Vagina (tissue), 2 donors: ENCODE results near the gene SHISA6. TPM values are rescaled to one million over a fixed set of nuclear protein-coding genes. Genes with fewer than 3 reads are reported as not detected.

Experiments used
- DNase-seq, 2 donors: peaks; one replicate each; pipeline ENCODE4 v3.0.0-alpha.2; 2017; ENCODE audit errors: extremely low spot score in 2 of 2
- H3K27ac ChIP-seq: fragments of 200-600 bp; sonication (generic); one replicate; pipeline ENCODE4 v1.5.1; 2019
- H3K27me3 ChIP-seq: fragments of 200-600 bp; sonication (generic); one replicate; pipeline ENCODE4 v1.5.1; 2019
- H3K36me3 ChIP-seq, 2 donors: fragments of 200-600 bp; sonication (generic); one replicate each; pipeline ENCODE4 v1.5.1; 2017 to 2019
- H3K4me1 ChIP-seq: fragments of 200-600 bp; sonication (generic); one replicate; pipeline ENCODE4 v1.5.1; 2019
- H3K4me3 ChIP-seq, 2 donors: fragments of 200-600 bp; sonication (generic); 1 replicate in 1 of 2; 2 replicates in 1 of 2; pipeline ENCODE4 v1.5.1; 2016 to 2019
- H3K9me3 ChIP-seq: fragments of 200-600 bp; sonication (generic); one replicate; pipeline ENCODE4 v1.5.1; 2019
- POLR2A ChIP-seq, 2 donors: fragments of 450-650 bp; IDR thresholded peaks; one replicate each; pipeline ENCODE4 v1.6.1; 2017; ENCODE audit warnings: antibody characterized with exemption in 2 of 2, mild to moderate bottlenecking in 2 of 2, moderate library complexity in 2 of 2
- POLR2AphosphoS5 ChIP-seq, 2 donors: sonication (generic); formaldehyde crosslinking; IDR thresholded peaks; one replicate each; pipeline ENCODE4 v1.9.0; 2017; ENCODE audit warnings: antibody characterized with exemption in 2 of 2, mild to moderate bottlenecking in 2 of 2, low read depth in 1 of 2; ENCODE audit not compliant: insufficient read depth in 1 of 2
- intact Hi-C: fragments of 100-400 bp; cut with DNase I; formaldehyde crosslinking; loops from one replicate; pipeline ENCODE4 v1.15.1; 2023
- total RNA-seq: library from RNA; depleted of rRNA; stranded (reverse); fragments of >200 nt; gene quantifications from one replicate; pipeline ENCODE4 v1.2.3, GENCODE V29; 2016
- TF ChIP-seq, protein P1 (sequence below), 3 experiments: fragments of 450-650 bp in 2 of 3; fragments of 200-600 bp in 1 of 3; sonication (generic) in 1 of 3; IDR thresholded peaks; one replicate each; pipeline ENCODE4 v1.5.1; 2017 to 2019; ENCODE audit warnings: antibody characterized with exemption in 3 of 3, mild to moderate bottlenecking in 2 of 3, moderate library complexity in 2 of 3

The SHISA6 gene
- total RNA-seq, 1 donor from 2014 or later, result 1.5 TPM

DNA sequence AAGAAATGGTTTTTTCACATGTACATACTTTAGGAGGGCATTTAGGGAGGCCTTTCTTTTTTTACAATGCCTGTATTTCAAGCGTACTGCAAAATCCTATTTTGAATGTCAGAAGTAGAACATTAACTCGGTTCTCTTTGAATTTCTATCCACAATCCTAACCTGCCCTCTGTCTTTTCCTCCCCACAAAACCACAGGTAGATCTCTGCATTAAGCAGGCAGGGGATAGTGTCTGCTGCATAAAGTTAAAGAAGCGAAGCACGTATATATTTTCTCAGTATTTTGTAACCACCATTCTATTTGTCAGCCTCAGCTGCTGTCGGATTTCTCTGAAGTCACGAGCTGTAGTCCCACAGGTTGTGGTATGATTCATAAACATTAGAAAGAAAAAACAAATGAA, 137.5 kb downstream of the SHISA6 start:
- no peaks in the 10 kb centered on the region for H3K4me1 ChIP-seq

DNA sequence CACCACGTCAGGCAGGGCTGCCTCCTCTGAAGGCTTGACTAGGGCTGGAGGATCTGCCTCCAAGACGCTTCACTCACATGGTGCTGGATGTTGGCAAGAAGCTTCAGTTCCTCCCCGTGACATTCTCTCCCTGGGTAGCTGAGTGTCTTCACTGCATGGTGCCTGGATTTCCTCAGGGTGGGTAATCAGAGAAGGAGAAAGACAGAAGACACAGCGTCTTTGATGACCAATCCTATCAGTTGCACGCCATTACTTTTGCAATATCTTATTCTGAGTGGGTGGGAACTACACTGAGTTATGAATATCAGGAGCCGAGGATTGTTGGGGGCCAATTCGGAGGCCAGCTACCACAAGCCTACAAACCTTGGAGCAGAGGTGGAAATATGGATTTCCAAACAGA, 139.7 kb downstream of the SHISA6 start:
- Histone ChIP-seq H3K36me3 (no peaks in the 10 kb centered on the region), H3K4me1 (no peaks in the 10 kb centered on the region), H3K4me3 (no peak overlapping the region), H3K9me3 (no peaks in the 10 kb centered on the region), H3K27ac (no peak overlapping the region), H3K27me3 (no peaks in the 10 kb centered on the region)
- intact Hi-C loops, result no loop called here
- DNase-seq, result no peak
- TF ChIP-seq POLR2AphosphoS5 (IDR thresholded peaks at IDR 0.05; ENCODE audit: insufficient read depth in 1 of 2, low read depth in 1 of 2), result no peak
- TF ChIP-seq POLR2A (IDR thresholded peaks at IDR 0.05), result no peak
- TF ChIP-seq, protein P1, sequence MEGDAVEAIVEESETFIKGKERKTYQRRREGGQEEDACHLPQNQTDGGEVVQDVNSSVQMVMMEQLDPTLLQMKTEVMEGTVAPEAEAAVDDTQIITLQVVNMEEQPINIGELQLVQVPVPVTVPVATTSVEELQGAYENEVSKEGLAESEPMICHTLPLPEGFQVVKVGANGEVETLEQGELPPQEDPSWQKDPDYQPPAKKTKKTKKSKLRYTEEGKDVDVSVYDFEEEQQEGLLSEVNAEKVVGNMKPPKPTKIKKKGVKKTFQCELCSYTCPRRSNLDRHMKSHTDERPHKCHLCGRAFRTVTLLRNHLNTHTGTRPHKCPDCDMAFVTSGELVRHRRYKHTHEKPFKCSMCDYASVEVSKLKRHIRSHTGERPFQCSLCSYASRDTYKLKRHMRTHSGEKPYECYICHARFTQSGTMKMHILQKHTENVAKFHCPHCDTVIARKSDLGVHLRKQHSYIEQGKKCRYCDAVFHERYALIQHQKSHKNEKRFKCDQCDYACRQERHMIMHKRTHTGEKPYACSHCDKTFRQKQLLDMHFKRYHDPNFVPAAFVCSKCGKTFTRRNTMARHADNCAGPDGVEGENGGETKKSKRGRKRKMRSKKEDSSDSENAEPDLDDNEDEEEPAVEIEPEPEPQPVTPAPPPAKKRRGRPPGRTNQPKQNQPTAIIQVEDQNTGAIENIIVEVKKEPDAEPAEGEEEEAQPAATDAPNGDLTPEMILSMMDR (IDR thresholded peaks at IDR 0.05), result no peak

More for the DNA sequence above, 137.5 kb downstream of the SHISA6 start:
- H3K36me3 ChIP-seq, result no peaks in the 10 kb centered on the region
- H3K4me3 ChIP-seq, result no peak overlapping the region
- TF ChIP-seq, protein P1 (IDR thresholded peaks at IDR 0.05), result no peak
- no peak for TF ChIP-seq POLR2A (IDR thresholded peaks at IDR 0.05)
- TF ChIP-seq POLR2AphosphoS5 (IDR thresholded peaks at IDR 0.05; ENCODE audit: insufficient read depth in 1 of 2, low read depth in 1 of 2), result no peak
- no peak for DNase-seq
- no peaks in the 10 kb centered on the region for H3K9me3 ChIP-seq
- H3K27me3 ChIP-seq, result no peaks in the 10 kb centered on the region
- intact Hi-C loops, result no loop called here
- H3K27ac ChIP-seq, result no peak overlapping the region

DNA sequence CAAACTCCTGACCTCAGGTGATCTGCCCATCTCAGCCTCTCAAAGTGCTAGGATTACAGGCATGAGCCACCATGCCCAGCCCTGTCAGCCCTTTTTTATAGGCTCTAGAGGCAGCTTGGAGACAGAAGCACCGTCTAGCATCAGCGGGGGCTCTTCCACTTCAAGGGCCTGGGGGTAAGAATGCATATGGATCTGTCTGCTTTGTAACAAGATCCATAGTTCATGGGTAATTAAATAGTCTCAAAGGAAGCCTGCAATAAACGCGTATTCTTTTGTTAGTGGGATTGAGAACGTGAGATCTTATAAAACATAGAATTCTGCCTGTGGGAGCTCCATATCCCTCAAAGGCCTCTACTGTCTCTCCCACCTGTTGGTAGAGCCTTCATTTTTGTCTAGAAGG, 142.1 kb downstream of the SHISA6 start:
- no peaks in the 10 kb centered on the region for H3K9me3 ChIP-seq
- TF ChIP-seq POLR2A (IDR thresholded peaks at IDR 0.05), result no peak
- no peak for TF ChIP-seq POLR2AphosphoS5 (IDR thresholded peaks at IDR 0.05; ENCODE audit: insufficient read depth in 1 of 2, low read depth in 1 of 2)
- TF ChIP-seq, protein P1 (IDR thresholded peaks at IDR 0.05), result no peak
- no peak overlapping the region for H3K27ac ChIP-seq
- no peak overlapping the region for H3K4me3 ChIP-seq
- DNase-seq, result no peak
- no peaks in the 10 kb centered on the region for H3K4me1 ChIP-seq
- no peaks in the 10 kb centered on the region for H3K27me3 ChIP-seq
- no peaks in the 10 kb centered on the region for H3K36me3 ChIP-seq
- intact Hi-C loops, result no loop called here

DNA sequence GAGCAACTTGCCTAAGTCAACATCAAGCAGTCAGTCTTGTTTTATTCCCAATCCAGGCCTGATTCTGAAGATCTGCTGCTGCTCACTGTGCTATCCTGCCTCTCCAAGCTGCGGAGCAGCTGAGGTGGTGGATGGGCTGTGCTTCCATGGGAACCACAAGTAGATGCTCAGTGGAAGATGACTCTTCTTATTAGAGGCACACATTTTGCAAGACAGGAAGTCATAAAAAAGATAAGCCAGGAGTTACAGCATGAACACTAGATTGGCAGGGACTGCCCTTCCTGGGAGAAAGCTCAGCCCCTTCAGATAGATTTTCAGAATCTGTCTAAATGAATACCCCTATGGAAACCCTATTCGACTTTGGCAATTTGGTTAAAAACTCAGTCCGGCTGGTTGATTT, 143.1 kb downstream of the SHISA6 start:
- intact Hi-C loops, result no loop called here

DNA sequence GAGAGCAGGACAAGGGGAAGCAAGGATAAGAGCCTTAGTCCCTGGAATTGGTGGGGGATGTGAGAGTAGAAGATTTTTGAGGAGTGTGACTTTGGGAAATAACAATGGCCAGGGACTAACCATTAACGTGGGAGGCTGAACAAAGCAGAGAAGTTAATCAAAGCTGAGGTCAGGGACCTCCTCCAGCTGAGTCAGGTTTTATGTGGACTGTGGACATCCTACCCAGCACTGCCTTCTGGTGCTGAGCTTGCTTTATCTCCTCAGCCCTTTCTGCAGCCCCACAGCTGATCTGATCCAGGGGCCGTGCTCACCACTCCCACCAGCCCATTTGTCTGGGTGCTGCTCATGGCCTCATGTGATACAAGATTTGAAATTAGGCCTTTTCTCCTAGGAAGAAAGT, 146.6 kb downstream of the SHISA6 start:
- Histone ChIP-seq H3K36me3 (no peaks in the 10 kb centered on the region), H3K27ac (no peak overlapping the region), H3K4me1 (no peaks in the 10 kb centered on the region), H3K27me3 (no peaks in the 10 kb centered on the region), H3K9me3 (no peaks in the 10 kb centered on the region), H3K4me3 (no peak overlapping the region)
- TF ChIP-seq POLR2A (IDR thresholded peaks at IDR 0.05), result no peak
- TF ChIP-seq POLR2AphosphoS5 (IDR thresholded peaks at IDR 0.05; ENCODE audit: insufficient read depth in 1 of 2, low read depth in 1 of 2), result no peak
- TF ChIP-seq, protein P1 (IDR thresholded peaks at IDR 0.05), result no peak
- no peak for DNase-seq
- intact Hi-C loops, result no loop called here

More for the DNA sequence above, 143.1 kb downstream of the SHISA6 start:
- Histone ChIP-seq H3K27me3 (no peaks in the 10 kb centered on the region), H3K4me1 (no peaks in the 10 kb centered on the region), H3K36me3 (no peaks in the 10 kb centered on the region), H3K9me3 (no peaks in the 10 kb centered on the region), H3K27ac (no peak overlapping the region), H3K4me3 (no peak overlapping the region)
- TF ChIP-seq, protein P1 (IDR thresholded peaks at IDR 0.05), result no peak
- TF ChIP-seq POLR2AphosphoS5 (IDR thresholded peaks at IDR 0.05; ENCODE audit: insufficient read depth in 1 of 2, low read depth in 1 of 2), result no peak
- TF ChIP-seq POLR2A (IDR thresholded peaks at IDR 0.05), result no peak
- no peak for DNase-seq
